Fibroblast of lung (primary cell): ENCODE measurements around the gene C10orf62.

Experiments used
- EZH2 ChIP-seq: IDR thresholded peaks from 2 replicates; pipeline ENCODE4 v1.5.1; 2012; ENCODE audit warnings: low read length, control low read depth, mild to moderate bottlenecking; ENCODE audit errors: missing control alignments
- TF ChIP-seq, protein P1 (sequence below), 2 donors: IDR thresholded peaks in 1 of 2; conservative IDR thresholded peaks in 1 of 2; 1 replicate in 1 of 2; 2 replicates in 1 of 2; pipeline ENCODE4 v1.5.1; 2011 to 2012; ENCODE audit warnings: low read length in 2 of 2, control low read depth in 1 of 2, inconsistent platforms in 1 of 2, low read depth in 1 of 2, mild to moderate bottlenecking in 1 of 2

DNA sequence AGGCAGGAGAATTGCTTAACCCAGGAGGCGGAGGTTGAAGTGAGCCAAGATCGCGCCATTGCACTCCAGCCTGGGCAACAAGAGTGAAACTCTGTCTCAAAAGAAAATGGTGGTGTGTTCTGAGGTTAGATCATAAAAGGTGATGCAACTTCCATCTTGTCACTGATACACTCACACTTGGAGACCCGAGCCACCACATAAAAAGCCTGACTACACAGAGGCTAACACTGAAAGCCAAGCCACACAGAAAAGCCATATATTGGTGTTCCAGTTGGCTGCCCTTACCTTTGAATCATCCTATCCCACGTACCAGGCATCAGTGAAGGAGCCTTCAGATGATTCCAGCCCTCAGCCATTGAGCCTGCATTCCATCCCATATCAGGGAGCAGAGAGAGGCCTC is 39.8 kb downstream of the C10orf62 start:
- TF ChIP-seq, protein P1, sequence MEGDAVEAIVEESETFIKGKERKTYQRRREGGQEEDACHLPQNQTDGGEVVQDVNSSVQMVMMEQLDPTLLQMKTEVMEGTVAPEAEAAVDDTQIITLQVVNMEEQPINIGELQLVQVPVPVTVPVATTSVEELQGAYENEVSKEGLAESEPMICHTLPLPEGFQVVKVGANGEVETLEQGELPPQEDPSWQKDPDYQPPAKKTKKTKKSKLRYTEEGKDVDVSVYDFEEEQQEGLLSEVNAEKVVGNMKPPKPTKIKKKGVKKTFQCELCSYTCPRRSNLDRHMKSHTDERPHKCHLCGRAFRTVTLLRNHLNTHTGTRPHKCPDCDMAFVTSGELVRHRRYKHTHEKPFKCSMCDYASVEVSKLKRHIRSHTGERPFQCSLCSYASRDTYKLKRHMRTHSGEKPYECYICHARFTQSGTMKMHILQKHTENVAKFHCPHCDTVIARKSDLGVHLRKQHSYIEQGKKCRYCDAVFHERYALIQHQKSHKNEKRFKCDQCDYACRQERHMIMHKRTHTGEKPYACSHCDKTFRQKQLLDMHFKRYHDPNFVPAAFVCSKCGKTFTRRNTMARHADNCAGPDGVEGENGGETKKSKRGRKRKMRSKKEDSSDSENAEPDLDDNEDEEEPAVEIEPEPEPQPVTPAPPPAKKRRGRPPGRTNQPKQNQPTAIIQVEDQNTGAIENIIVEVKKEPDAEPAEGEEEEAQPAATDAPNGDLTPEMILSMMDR (conservative IDR thresholded peaks at IDR 0.05 in 1 of 2, IDR thresholded peaks at IDR 0.05 in 1 of 2; ENCODE audit: low read depth in 1 of 2, low read length in 2 of 2) = no peak
- TF ChIP-seq EZH2 = no peak
